A673 (cell line): ENCODE data around the gene PLCG2.

ENCODE experiments used
- CTCF ChIP-seq: fragments of 300-800, 200-600 bp; sonication (generic); conservative IDR thresholded peaks from 2 replicates; pipeline ENCODE4 v1.5.1; 2017; ENCODE audit warnings: low read depth, mild to moderate bottlenecking, antibody characterized with exemption, low read length, moderate library complexity, mixed read lengths
- EZH2 ChIP-seq: fragments of 200-600 bp; sonication (generic); IDR thresholded peaks from 2 replicates; pipeline ENCODE4 v1.6.1; 2017; ENCODE audit warnings: borderline replicate concordance, low read depth, mild to moderate bottlenecking, mixed read lengths, antibody characterized with exemption, low read length; ENCODE audit not compliant: poor library complexity, severe bottlenecking

- TF ChIP-seq EZH2 (no peak), CTCF (no peak)
Observed at GRCh38 chr16:81987706-81988105, 208.6 kb downstream of the PLCG2 start.
